ENCODE measurements around the gene TP63.

The TP63 gene

DNA sequence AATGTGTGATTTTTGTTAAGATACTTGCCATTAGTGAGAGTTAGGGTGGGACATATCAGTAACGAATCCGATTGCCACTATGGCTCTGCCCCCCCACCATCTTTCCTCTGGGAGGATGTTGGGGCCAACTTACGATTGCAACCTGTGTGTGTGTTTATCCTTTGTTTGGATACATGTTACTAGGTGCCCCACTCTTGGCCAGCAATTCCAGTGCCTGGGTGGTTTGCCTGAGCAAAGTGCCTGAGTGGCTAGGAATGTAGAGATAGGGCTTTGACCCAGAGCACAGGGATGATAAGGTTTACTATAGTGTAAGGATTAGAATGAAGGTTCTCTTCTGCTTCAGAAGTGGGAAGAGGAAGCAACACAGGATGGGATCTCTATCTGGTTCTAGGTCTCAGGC, 231.8 kb downstream of the TP63 start:
- no peak for DNase-seq (ENCODE audit: low spot score)

GRCh38 chr3:189868061-189868460, 236.9 kb downstream of the TP63 start:
- no peak for DNase-seq (ENCODE audit: low spot score)

GRCh38 chr3:189869165-189869564, 238.0 kb downstream of the TP63 start:
- DNase-seq (ENCODE audit: low spot score) = no peak

- DNase-seq (ENCODE audit: low spot score) = no peak
Observed at GRCh38 chr3:189871418-189871817, 240.2 kb downstream of the TP63 start.

GRCh38 chr3:189883113-189883753, 252.0 kb downstream of the TP63 start:
- DNase-seq (ENCODE audit: low spot score) = no peak

GRCh38 chr3:189890496-189890895, 259.3 kb downstream of the TP63 start:
- DNase-seq (ENCODE audit: low spot score) = no peak

DNA sequence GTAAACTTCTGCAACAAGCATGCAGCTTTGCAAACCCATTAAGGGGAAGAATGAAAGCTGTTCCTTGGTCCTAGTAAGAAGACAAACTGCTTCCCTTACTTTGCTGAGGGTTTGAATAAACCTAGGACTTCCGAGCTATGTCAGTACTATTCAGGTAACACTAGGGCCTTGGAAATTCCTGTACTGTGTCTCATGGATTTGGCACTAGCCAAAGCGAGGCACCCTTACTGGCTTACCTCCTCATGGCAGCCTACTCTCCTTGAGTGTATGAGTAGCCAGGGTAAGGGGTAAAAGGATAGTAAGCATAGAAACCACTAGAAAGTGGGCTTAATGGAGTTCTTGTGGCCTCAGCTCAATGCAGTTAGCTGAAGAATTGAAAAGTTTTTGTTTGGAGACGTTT, 265.3 kb downstream of the TP63 start:
- no peak for DNase-seq (ENCODE audit: low spot score)

GRCh38 chr3:189897406-189897805, 266.2 kb downstream of the TP63 start:
- no peak for DNase-seq (ENCODE audit: low spot score)

GRCh38 chr3:189898559-189899153, 267.5 kb downstream of the TP63 start:
- no peak for DNase-seq (ENCODE audit: low spot score)

DNA sequence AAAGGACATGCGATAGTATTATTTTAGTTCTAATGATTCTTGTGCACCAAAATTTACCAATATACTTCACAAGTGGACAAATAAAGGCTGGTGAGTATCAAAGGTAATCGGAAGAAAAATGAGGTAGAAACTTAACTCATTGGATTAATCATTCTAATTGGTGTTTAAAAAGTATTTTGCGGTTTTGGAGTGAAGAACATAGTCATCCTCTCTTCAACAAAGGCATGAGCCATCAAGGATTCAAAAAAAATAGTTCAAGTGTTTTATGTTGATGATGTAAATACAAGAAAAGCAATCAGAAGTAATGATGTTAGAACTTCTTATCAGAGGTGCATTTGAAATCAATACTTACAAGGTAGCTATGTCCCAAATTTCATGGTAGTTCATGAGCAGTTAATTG, 268.0 kb downstream of the TP63 start:
- DNase-seq (ENCODE audit: low spot score) = no peak

- no peak for DNase-seq (ENCODE audit: low spot score)
Observed at GRCh38 chr3:189900578-189900977, 269.4 kb downstream of the TP63 start.

DNA sequence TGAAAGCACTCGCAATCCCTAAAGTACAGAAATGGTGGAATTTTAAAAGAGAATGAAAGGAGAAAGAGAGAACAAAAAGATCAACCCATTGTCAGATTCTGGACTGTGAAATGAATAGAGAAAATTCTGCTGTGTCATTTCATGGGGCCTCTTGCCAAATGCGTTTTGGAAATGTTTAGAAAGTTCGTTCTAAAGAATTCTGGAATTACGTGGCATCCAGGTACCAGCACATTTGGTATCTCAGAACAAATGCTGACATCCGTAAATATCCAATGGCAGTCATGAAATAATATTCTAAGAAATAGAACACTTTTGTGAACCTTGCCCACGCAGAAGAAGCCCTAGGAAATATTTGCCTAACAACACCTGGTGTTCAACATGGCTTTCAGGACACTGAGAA, 270.3 kb downstream of the TP63 start:
- DNase-seq (ENCODE audit: low spot score) = no peak

DNA sequence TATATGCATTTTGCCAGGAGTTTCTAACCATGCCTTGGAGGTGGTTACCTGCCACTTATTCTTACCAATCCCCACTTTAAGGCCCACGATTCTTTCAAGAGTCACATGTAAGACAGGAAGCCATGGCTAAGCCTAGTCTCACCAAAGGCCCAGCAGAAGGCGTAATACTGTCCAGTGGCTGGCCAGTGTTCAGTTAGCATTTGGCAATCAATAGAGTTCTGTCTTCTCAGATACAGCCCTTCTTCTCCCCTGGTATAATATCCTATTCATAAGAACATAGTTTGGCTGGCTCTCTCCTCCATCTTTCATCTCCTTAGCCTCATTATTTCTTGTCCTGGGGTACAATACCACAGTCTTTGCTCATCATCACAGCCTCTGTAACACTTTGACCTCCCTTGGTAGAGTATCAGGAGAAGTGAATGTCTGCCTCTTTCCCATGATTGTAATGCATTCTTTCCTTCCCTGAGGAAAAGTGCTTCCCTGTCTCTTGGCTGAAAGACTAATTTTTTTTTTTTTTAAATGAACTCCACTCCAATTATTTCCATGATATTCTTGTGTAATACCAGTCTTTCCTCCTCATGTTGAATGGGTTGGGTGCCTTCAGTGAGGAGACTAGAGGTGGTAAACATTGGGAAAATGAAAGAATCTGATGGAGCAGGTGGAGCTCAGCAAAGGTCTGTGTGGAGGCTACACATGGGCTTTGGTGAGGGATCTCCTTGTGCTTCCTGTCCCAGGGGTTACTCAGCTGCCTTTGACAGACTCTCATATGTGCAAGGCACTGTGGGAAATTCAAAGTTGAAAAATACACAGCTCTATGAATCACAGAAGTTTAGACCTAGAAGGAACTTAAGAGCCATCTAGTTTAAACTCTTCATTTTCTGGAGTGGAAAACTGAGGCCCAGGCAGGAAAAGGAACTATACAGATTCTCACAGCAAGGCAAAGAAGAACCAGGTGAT, 271.3 kb downstream of the TP63 start:
- no peak for DNase-seq (ENCODE audit: low spot score)

GRCh38 chr3:189903562-189904250, 272.5 kb downstream of the TP63 start:
- DNase-seq (ENCODE audit: low spot score) = no peak

GRCh38 chr3:189907803-189908202, 276.6 kb downstream of the TP63 start:
- DNase-seq (ENCODE audit: low spot score) = no peak

DNA sequence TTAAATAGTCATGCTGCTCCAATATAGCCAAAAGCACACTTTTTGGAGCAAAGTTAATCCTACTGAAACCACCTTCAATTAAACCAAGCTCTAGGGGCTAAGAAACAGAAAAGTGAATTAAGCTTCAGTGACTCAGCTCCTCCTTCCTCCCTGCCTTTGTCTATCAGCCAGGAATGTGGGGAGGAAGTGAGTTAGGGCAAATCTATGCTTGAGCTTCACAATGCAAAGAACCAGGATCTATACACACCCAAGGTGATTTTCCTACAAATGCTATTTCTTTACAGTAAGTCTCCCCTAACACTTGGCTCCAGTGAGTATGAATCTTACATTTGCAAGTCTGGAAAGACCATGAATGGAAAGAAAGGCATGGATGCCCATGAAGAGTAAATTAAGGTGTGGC, 277.5 kb downstream of the TP63 start:
- DNase-seq (ENCODE audit: low spot score) = no peak

DNA sequence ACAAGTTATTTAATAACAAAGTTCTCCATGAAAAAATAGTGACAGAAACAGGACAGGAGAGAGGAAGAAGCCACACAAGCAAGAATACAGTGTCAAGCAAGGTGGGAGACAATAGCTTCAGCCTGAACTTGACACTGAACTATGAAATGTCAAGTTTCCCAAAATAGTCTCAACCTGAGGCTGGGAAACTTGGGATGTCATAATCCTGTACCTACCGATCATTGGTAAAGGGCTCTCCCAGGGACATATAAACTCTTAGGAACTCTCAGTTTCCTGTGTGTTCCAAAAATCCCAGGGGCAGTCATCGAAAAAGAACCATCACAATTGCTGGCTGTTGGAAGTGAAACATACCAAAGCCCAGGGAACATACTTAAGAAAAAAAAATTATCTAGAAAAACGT, 277.9 kb downstream of the TP63 start:
- no peak for DNase-seq (ENCODE audit: low spot score)

- no peak for DNase-seq (ENCODE audit: low spot score)
Observed at GRCh38 chr3:189909573-189909972, 278.4 kb downstream of the TP63 start.

GRCh38 chr3:189911001-189911400, 279.8 kb downstream of the TP63 start:
- DNase-seq (ENCODE audit: low spot score) = no peak

DNA sequence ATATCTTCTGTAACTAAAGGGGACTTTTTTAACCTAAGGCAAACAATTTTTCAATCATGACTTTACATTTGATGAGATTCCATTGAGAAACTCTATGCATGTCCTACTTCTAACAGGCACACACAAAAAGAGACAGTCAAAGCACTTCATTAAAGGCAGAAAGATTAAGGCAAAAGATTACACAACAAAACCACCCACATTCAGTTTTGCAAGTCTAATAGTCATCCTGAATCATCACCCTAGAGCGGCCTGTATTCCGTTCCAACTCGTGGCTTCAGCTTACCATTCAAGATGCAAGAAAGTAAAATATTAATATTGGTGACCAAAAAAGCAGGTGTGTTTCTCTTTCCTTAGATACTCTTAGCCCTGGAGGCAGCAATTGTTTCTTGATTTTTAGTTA, 283.6 kb downstream of the TP63 start:
- DNase-seq (ENCODE audit: low spot score) = no peak

DNA sequence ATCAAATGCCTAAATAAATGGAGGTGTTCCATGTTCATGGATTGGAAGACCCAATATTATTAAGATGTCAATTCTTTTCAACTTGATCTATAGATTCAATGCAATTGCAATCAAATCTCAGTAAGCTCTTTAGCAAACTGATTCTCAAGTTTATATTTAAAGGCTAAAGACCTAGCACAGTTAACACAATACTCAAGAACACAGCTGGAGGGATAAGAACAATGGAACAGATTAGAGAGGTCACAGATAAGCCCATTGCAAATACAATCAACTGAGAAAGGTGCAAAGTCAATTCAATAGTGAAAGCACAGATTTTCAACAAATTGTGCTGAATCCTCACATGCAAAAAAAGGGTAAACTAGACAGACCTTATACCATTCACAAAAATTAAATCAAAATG, 290.6 kb downstream of the TP63 start:
- DNase-seq (ENCODE audit: low spot score) = no peak
